OCI-LY3 (cell line): Measurements from ENCODE around the gene GMEB2.

Experiments used
- H2AFZ ChIP-seq: fragments of 200-600, 300-600 bp; shearing (Covaris generic); 2 replicates; pipeline ENCODE4 v1.6.0; 2014; ENCODE audit warnings: antibody characterized with exemption, low read depth, low read length
- H3K27ac ChIP-seq: fragments of 200-600, 300-600 bp; sonication (generic); 2 replicates; pipeline ENCODE4 v1.5.1; 2014; ENCODE audit warnings: mild to moderate bottlenecking, low read length, moderate library complexity, mixed read lengths
- H3K27me3 ChIP-seq: fragments of 200-600, 300-600 bp; sonication (generic); 2 replicates; pipeline ENCODE4 v1.6.1; 2014; ENCODE audit warnings: low read depth, low read length, mixed read lengths
- H3K36me3 ChIP-seq: fragments of 200-600, 300-600 bp; sonication (generic); replicated peaks from 2 replicates; pipeline ENCODE3; 2014; ENCODE audit warnings: low read depth, low read length, mixed read lengths
- H3K4me1 ChIP-seq: fragments of 300-600, 200-600 bp; sonication (generic); 2 replicates; pipeline ENCODE4 v1.6.1; 2014; ENCODE audit warnings: low read length, mixed read lengths
- H3K4me2 ChIP-seq: fragments of 200-600, 300-600 bp; sonication (generic); 2 replicates; pipeline ENCODE4 v1.6.1; 2014; ENCODE audit warnings: low read length, mixed read lengths
- H3K4me3 ChIP-seq: fragments of 300-600, 200-600 bp; sonication (generic); 2 replicates; pipeline ENCODE4 v1.5.1; 2014; ENCODE audit warnings: antibody characterized with exemption, mild to moderate bottlenecking, low read length, moderate library complexity
- H3K79me2 ChIP-seq: fragments of 300-600, 200-600 bp; shearing (Covaris generic); 2 replicates; pipeline ENCODE4 v1.6.1; 2014; ENCODE audit warnings: mild to moderate bottlenecking, low read length, mixed read lengths
- H3K9ac ChIP-seq: fragments of 300-600, 200-600 bp; shearing (Covaris generic); 2 replicates; pipeline ENCODE4 v1.6.0; 2014; ENCODE audit warnings: mild to moderate bottlenecking, low read length, moderate library complexity
- H3K9me3 ChIP-seq: fragments of 200-600, 300-600 bp; shearing (Covaris generic); 2 replicates; pipeline ENCODE4 v1.6.1; 2014; ENCODE audit warnings: low read length, mixed read lengths; ENCODE audit not compliant: insufficient read depth
- H4K20me1 ChIP-seq: fragments of 200-600, 300-600 bp; sonication (generic); 2 replicates; pipeline ENCODE4 v1.6.1; 2016; ENCODE audit warnings: low read length, mixed read lengths; ENCODE audit not compliant: insufficient read depth
- CTCF ChIP-seq: fragments of 200-600, 300-600 bp; sonication (generic); IDR thresholded peaks from 2 replicates; pipeline ENCODE4 v1.5.1; 2014; ENCODE audit warnings: antibody characterized with exemption, low read length, low read depth
- EZH2phosphoT487 ChIP-seq: fragments of 200-600 bp; shearing (Covaris generic); IDR thresholded peaks from 2 replicates; pipeline ENCODE4 v1.6.1; 2018; ENCODE audit warnings: antibody characterized with exemption, mixed run types, low read depth

GMEB2 gene

GRCh38 chr20:63664861-63665594 is 38.1 kb upstream of the GMEB2 start:
- no peak for TF ChIP-seq EZH2phosphoT487
- no peak for TF ChIP-seq CTCF
- Histone ChIP-seq H3K9me3 (no peaks in the 10 kb centered on the region), H3K4me3 (no peak overlapping the region), H3K79me2 (no peaks in the 10 kb centered on the region), H2AFZ (no peak overlapping the region), H3K36me3 (peaks cover 16% of the 10 kb centered on the region), H3K4me2 (no peak overlapping the region), H4K20me1 (no peaks in the 10 kb centered on the region), H3K4me1 (no peaks in the 10 kb centered on the region), H3K9ac (no peak overlapping the region), H3K27me3 (no peaks in the 10 kb centered on the region), H3K27ac (no peak overlapping the region)

- TF ChIP-seq EZH2phosphoT487 (no peak), CTCF (no peak)
- Histone ChIP-seq H3K79me2 (peaks cover 3% of the 10 kb centered on the region), H2AFZ (no peak overlapping the region), H3K36me3 (peaks cover 16% of the 10 kb centered on the region), H3K27me3 (no peaks in the 10 kb centered on the region), H4K20me1 (no peaks in the 10 kb centered on the region), H3K27ac (no peak overlapping the region), H3K4me2 (no peak overlapping the region), H3K9me3 (no peaks in the 10 kb centered on the region), H3K4me1 (peaks cover 2% of the 10 kb centered on the region; the same call in 1 of the 2 replicates), H3K9ac (no peak overlapping the region), H3K4me3 (no peak overlapping the region)
These were observed 37.4 kb upstream of the GMEB2 start for GRCh38 chr20:63664143-63664851.

- no peak overlapping the region for H2AFZ ChIP-seq
- H3K79me2 ChIP-seq = peaks cover 11% of the 10 kb centered on the region
- peaks cover 6% of the 10 kb centered on the region; the same call in 1 of the 2 replicates for H3K4me1 ChIP-seq
- H3K36me3 ChIP-seq = peaks cover 13% of the 10 kb centered on the region
- no peaks in the 10 kb centered on the region for H3K27me3 ChIP-seq
- no peaks in the 10 kb centered on the region for H4K20me1 ChIP-seq
- TF ChIP-seq CTCF (no peak), EZH2phosphoT487 (no peak)
- H3K4me3 ChIP-seq = no peak overlapping the region
- no peak overlapping the region for H3K9ac ChIP-seq
- H3K4me2 ChIP-seq = no peak overlapping the region
- H3K27ac ChIP-seq = no peak overlapping the region
- H3K9me3 ChIP-seq = no peaks in the 10 kb centered on the region
These were observed 36.6 kb upstream of the GMEB2 start for GRCh38 chr20:63663332-63664066.

GRCh38 chr20:63662813-63663189 is 35.9 kb upstream of the GMEB2 start:
- Histone ChIP-seq H4K20me1 (no peaks in the 10 kb centered on the region), H3K27ac (no peak overlapping the region), H3K9ac (no peak overlapping the region), H3K27me3 (no peaks in the 10 kb centered on the region), H3K4me2 (no peak overlapping the region), H3K4me1 (peaks cover 6% of the 10 kb centered on the region; the same call in 1 of the 2 replicates), H3K4me3 (no peak overlapping the region), H3K9me3 (no peaks in the 10 kb centered on the region), H3K79me2 (peaks cover 11% of the 10 kb centered on the region), H3K36me3 (peaks cover 8% of the 10 kb centered on the region), H2AFZ (no peak overlapping the region)
- no peak for TF ChIP-seq EZH2phosphoT487
- no peak for TF ChIP-seq CTCF
